CD14-positive monocyte (primary cell): ENCODE data around the gene RGS2. TPM values are rescaled to one million over a fixed set of nuclear protein-coding genes. Genes with fewer than 3 reads are reported as not detected.

ENCODE experiments used
- DNase-seq, 3 donors: peaks; one replicate each; pipeline ENCODE4 v3.0.0-alpha.2; 2011 to 2022
- H2AFZ ChIP-seq: 2 replicates; pipeline ENCODE4 v1.6.0; 2012; ENCODE audit warnings: mild to moderate bottlenecking, low read depth, low read length, inconsistent platforms; ENCODE audit not compliant: insufficient read depth, poor library complexity, severe bottlenecking
- H3K27ac ChIP-seq, 2 donors: 1 replicate in 1 of 2; 2 replicates in 1 of 2; pipeline ENCODE4 v1.5.1; 2012 to 2013; ENCODE audit warnings: low read length in 2 of 2, control low read depth in 1 of 2, inconsistent platforms in 1 of 2, low read depth in 1 of 2, mild to moderate bottlenecking in 1 of 2
- H3K27me3 ChIP-seq, 2 donors: one replicate each; pipeline versions ENCODE4 v1.6.0 to v1.6.1; 2011 to 2013; ENCODE audit warnings: low read length in 2 of 2; ENCODE audit not compliant: control insufficient read depth in 2 of 2, insufficient read depth in 2 of 2
- H3K36me3 ChIP-seq, 2 donors: replicated peaks in 1 of 2; 1 replicate in 1 of 2; 2 replicates in 1 of 2; pipeline versions ENCODE4 v1.5.1 to v1.6.1; 2012 to 2013; ENCODE audit warnings: low read length in 2 of 2, control low read depth in 1 of 2, inconsistent platforms in 1 of 2, mild to moderate bottlenecking in 1 of 2; ENCODE audit not compliant: insufficient read depth in 2 of 2, control insufficient read depth in 1 of 2
- H3K4me1 ChIP-seq, 2 donors: 1 replicate in 1 of 2; 2 replicates in 1 of 2; pipeline versions ENCODE4 v1.5.1 to v1.6.1; 2012 to 2013; ENCODE audit warnings: low read length in 2 of 2, control low read depth in 1 of 2, inconsistent platforms in 1 of 2, mild to moderate bottlenecking in 1 of 2, moderate library complexity in 1 of 2; ENCODE audit not compliant: insufficient read depth in 2 of 2, control insufficient read depth in 1 of 2
- H3K4me2 ChIP-seq: replicated peaks from 2 replicates; pipeline ENCODE3; 2012; ENCODE audit warnings: low read length, moderate library complexity, mild to moderate bottlenecking; ENCODE audit not compliant: poor library complexity, severe bottlenecking; ENCODE audit errors: extremely low read depth
- H3K4me3 ChIP-seq, 3 experiments: fragments of 200-600 bp in 1 of 3; sonication (generic) in 1 of 3; replicated peaks in 1 of 3; 1 replicate in 2 of 3; 2 replicates in 1 of 3; pipeline ENCODE4 v1.5.1; 2011 to 2013; ENCODE audit warnings: low read length in 3 of 3, mild to moderate bottlenecking in 3 of 3, control low read depth in 2 of 3, low read depth in 2 of 3, inconsistent platforms in 1 of 3, moderate library complexity in 1 of 3
- H3K79me2 ChIP-seq: 2 replicates; pipeline ENCODE4 v1.6.0; 2012; ENCODE audit warnings: mild to moderate bottlenecking, control low read depth, inconsistent platforms, low read length, moderate library complexity; ENCODE audit not compliant: insufficient read depth
- H3K9ac ChIP-seq: 2 replicates; pipeline ENCODE4 v1.6.0; 2017; ENCODE audit warnings: low read length, mild to moderate bottlenecking; ENCODE audit not compliant: insufficient read depth, poor library complexity, severe bottlenecking
- H3K9me3 ChIP-seq, 2 donors: replicated peaks in 1 of 2; 1 replicate in 1 of 2; 2 replicates in 1 of 2; pipeline versions ENCODE4 v1.5.1 to v1.6.1; 2012 to 2013; ENCODE audit warnings: low read length in 2 of 2, control low read depth in 1 of 2; ENCODE audit not compliant: control insufficient read depth in 1 of 2, insufficient read depth in 1 of 2
- H4K20me1 ChIP-seq: 2 replicates; pipeline ENCODE4 v1.6.0; 2012; ENCODE audit warnings: mild to moderate bottlenecking, low read length, control low read depth, moderate library complexity; ENCODE audit not compliant: insufficient read depth
- H3K27ac Mint-ChIP-seq, 7 donors: one replicate each; pipeline ENCODE4 v1.8.0; 2020; ENCODE audit warnings: mild to moderate bottlenecking in 7 of 7, mixed read lengths in 7 of 7, moderate library complexity in 6 of 7, inconsistent platforms in 2 of 7
- H3K27me3 Mint-ChIP-seq, 3 donors: one replicate each; pipeline ENCODE4 v1.8.0; 2021 to 2022; ENCODE audit warnings: low read depth in 3 of 3, mild to moderate bottlenecking in 3 of 3, mixed read lengths in 3 of 3, moderate library complexity in 3 of 3, inconsistent platforms in 1 of 3
- H3K36me3 Mint-ChIP-seq, 2 donors: one replicate each; pipeline ENCODE4 v1.8.0; 2020; ENCODE audit warnings: mixed read lengths in 2 of 2, inconsistent platforms in 1 of 2, mild to moderate bottlenecking in 1 of 2
- H3K4me1 Mint-ChIP-seq: one replicate; pipeline ENCODE4 v1.8.0; 2020; ENCODE audit warnings: mild to moderate bottlenecking, mixed read lengths
- H3K4me3 Mint-ChIP-seq, 2 donors: one replicate each; pipeline ENCODE4 v1.8.0; 2020; ENCODE audit warnings: mild to moderate bottlenecking in 2 of 2, mixed read lengths in 2 of 2, moderate library complexity in 1 of 2
- H3K9me3 Mint-ChIP-seq, 7 donors: one replicate each; pipeline ENCODE4 v1.8.0; 2020 to 2022; ENCODE audit warnings: mixed read lengths in 7 of 7, mild to moderate bottlenecking in 6 of 7, moderate library complexity in 6 of 7, inconsistent platforms in 2 of 7
- WGBS: methylation state at CpG from one replicate; pipeline ENCODE4 v1.1.5; 2013; ENCODE audit warnings: missing lambda C conversion rate; ENCODE audit not compliant: insufficient coverage; 5-methylcytosine and 5-hydroxymethylcytosine counted together
- intact Hi-C, 2 donors: fragments of 100-400 bp; cut with micrococcal nuclease; formaldehyde crosslinking; loops; one replicate each; pipeline versions ENCODE4 v1.15.0 to v1.15.1; 2023
- polyA plus RNA-seq, 3 donors: library from polyadenylated mRNA; depleted of rRNA in 1 of 3; unstranded in 2 of 3; stranded (reverse) in 1 of 3; fragments of 300-500 nt in 2 of 3; fragments of >200 nt in 1 of 3; fragmentation: Illumina TruSeq in 2 of 3; gene quantifications; 1 replicate in 2 of 3; 2 replicates in 1 of 3; pipeline ENCODE4 v1.2.3, GENCODE V29; 2012 to 2021
- TF ChIP-seq, protein P1 (sequence below): fragments of 200-600 bp; IDR thresholded peaks from one replicate; pipeline ENCODE4 v1.8.0; 2022; ENCODE audit warnings: antibody characterized with exemption, mild to moderate bottlenecking

RGS2 gene
- polyA plus RNA-seq, 3 donors = 974 to 3,307 (median 1,708) TPM

DNA sequence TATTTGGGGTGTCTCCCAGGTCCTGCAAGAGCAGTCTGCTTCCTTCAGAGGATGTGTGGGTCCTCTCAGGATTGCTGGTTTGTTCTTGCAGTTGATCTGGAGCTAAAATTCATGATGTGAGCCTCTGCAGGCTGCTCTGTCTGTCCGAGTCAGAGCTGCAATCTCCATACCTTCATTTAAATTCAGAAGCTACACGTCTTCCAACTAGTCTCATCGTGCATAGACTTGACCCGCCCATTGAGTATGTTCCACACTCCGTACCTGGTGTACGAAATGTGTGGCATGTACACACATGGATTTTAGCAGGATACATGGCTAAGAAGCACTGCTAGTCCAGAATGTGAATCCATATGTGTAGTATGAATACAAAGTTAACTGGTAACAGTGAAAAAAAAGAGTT, 25.0 kb upstream of the RGS2 start:
- Histone ChIP-seq H3K4me3 (no peak overlapping the region), H3K79me2 (no peaks in the 10 kb centered on the region), H3K9me3 (no peaks in the 10 kb centered on the region), H2AFZ (no peak overlapping the region), H4K20me1 (no peaks in the 10 kb centered on the region), H3K4me1 (peaks cover 0 to 5% of the 10 kb centered on the region in 2 donors), H3K27ac (no peak overlapping the region), H3K4me2 (no peak overlapping the region), H3K27me3 (no peaks in the 10 kb centered on the region), H3K36me3 (no peaks in the 10 kb centered on the region), H3K9ac (no peak overlapping the region)
- 97% methylated on average over 6 of the region's 6 CpGs for WGBS
- Mint-ChIP-seq H3K9me3 (peaks cover 0 to 4% (median 1%) of the 10 kb centered on the region in 7 donors), H3K27me3 (no peaks in the 10 kb centered on the region), H3K27ac (no peak overlapping the region), H3K36me3 (no peaks in the 10 kb centered on the region), H3K4me1 (peaks cover 7% of the 10 kb centered on the region), H3K4me3 (no peak overlapping the region)
- TF ChIP-seq, protein P1, sequence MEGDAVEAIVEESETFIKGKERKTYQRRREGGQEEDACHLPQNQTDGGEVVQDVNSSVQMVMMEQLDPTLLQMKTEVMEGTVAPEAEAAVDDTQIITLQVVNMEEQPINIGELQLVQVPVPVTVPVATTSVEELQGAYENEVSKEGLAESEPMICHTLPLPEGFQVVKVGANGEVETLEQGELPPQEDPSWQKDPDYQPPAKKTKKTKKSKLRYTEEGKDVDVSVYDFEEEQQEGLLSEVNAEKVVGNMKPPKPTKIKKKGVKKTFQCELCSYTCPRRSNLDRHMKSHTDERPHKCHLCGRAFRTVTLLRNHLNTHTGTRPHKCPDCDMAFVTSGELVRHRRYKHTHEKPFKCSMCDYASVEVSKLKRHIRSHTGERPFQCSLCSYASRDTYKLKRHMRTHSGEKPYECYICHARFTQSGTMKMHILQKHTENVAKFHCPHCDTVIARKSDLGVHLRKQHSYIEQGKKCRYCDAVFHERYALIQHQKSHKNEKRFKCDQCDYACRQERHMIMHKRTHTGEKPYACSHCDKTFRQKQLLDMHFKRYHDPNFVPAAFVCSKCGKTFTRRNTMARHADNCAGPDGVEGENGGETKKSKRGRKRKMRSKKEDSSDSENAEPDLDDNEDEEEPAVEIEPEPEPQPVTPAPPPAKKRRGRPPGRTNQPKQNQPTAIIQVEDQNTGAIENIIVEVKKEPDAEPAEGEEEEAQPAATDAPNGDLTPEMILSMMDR = no peak
- intact Hi-C loops = no loop called here
- DNase-seq = no peak

DNA sequence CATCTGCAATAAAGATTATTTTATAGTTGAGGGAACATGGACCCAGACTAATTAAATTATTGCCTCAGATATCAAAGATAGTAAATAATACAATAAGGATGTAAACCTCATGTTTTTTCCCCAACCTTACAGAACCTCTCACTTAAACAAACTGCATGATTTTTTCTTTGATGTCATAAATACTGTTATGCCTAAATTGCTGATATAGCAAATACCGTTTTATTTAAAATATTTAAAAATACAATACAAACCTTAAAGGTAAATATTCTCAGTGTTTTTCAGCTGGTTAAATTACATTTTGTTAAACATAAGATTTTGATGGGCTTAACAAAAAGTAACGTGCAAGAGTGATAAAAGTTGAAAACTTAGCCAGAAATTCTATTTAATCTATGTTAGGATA, 24.4 kb upstream of the RGS2 start:
- intact Hi-C loops = no loop called here
- Histone ChIP-seq H4K20me1 (no peaks in the 10 kb centered on the region), H3K27me3 (no peaks in the 10 kb centered on the region), H3K9me3 (no peaks in the 10 kb centered on the region), H2AFZ (no peak overlapping the region), H3K4me2 (no peak overlapping the region), H3K36me3 (no peaks in the 10 kb centered on the region), H3K4me3 (no peak overlapping the region), H3K79me2 (no peaks in the 10 kb centered on the region), H3K4me1 (peaks cover 0 to 5% of the 10 kb centered on the region in 2 donors), H3K27ac (no peak overlapping the region), H3K9ac (no peak overlapping the region)
- Mint-ChIP-seq H3K4me1 (peaks cover 7% of the 10 kb centered on the region), H3K27me3 (no peaks in the 10 kb centered on the region), H3K9me3 (peaks cover 0 to 4% (median 1%) of the 10 kb centered on the region in 7 donors), H3K27ac (no peak overlapping the region), H3K36me3 (no peaks in the 10 kb centered on the region), H3K4me3 (no peak overlapping the region)
- no CpG with 5 or more reads among the region's 2 CpGs for WGBS
- DNase-seq = no peak
- TF ChIP-seq, protein P1 = no peak
